Prostate gland (tissue), 2 donors: ENCODE results near the gene CDC25A. TPM values are rescaled to one million over a fixed set of nuclear protein-coding genes. Genes with fewer than 3 reads are reported as not detected.

Experiments
- DNase-seq: peaks from one replicate; pipeline ENCODE4 v3.0.0-alpha.2; 2019; ENCODE audit warnings: low spot score
- H3K27ac ChIP-seq, 2 donors: fragments of 200-600 bp; sonication (generic); 2 replicates each; pipeline ENCODE4 v1.5.1; 2017 to 2019
- H3K27me3 ChIP-seq: fragments of 200-600 bp; sonication (generic); replicated peaks from 2 replicates; pipeline ENCODE4 v1.5.1; 2019; ENCODE audit not compliant: insufficient read depth
- H3K36me3 ChIP-seq, 2 donors: fragments of 200-600 bp; sonication (generic); 1 replicate in 1 of 2; 2 replicates in 1 of 2; pipeline versions ENCODE4 v1.5.1 to v1.8.1; 2017 to 2019
- H3K4me1 ChIP-seq: fragments of 200-600 bp; sonication (generic); replicated peaks from 2 replicates; pipeline ENCODE4 v1.5.1; 2019
- H3K4me3 ChIP-seq, 2 donors: fragments of 200-600 bp; sonication (generic); 2 replicates each; pipeline ENCODE4 v1.5.1; 2017 to 2019
- H3K9me3 ChIP-seq: fragments of 200-600 bp; sonication (generic); 2 replicates; pipeline ENCODE4 v1.5.1; 2017
- POLR2A ChIP-seq: fragments of 450-650 bp; IDR thresholded peaks from one replicate; pipeline ENCODE4 v1.6.1; 2016; ENCODE audit warnings: antibody characterized with exemption, mild to moderate bottlenecking
- POLR2AphosphoS5 ChIP-seq: sonication (generic); formaldehyde crosslinking; IDR thresholded peaks from one replicate; pipeline ENCODE4 v1.6.1; 2017; ENCODE audit warnings: antibody characterized with exemption
- WGBS: methylation state at CpG from one replicate; pipeline ENCODE4 v1.1.5; 2018; 5-methylcytosine and 5-hydroxymethylcytosine counted together
- intact Hi-C: fragments of 100-400 bp; cut with DNase I; formaldehyde crosslinking; loops from one replicate; pipeline ENCODE4 v1.14.2; 2022
- total RNA-seq, 2 donors: library from RNA; depleted of rRNA; stranded (reverse); fragments of >200 nt; gene quantifications; one replicate each; pipeline ENCODE4 v1.1.0, GENCODE V29; 2016
- TF ChIP-seq, protein P1 (sequence below), 4 experiments: fragments of 200-600 bp in 2 of 4; fragments of 450-650 bp in 2 of 4; sonication (generic) in 2 of 4; IDR thresholded peaks; 1 replicate in 3 of 4; 2 replicates in 1 of 4; pipeline ENCODE4 v1.5.1; 2016 to 2019; ENCODE audit warnings: antibody characterized with exemption in 4 of 4, mild to moderate bottlenecking in 2 of 4, moderate library complexity in 2 of 4

CDC25A gene
- total RNA-seq, 2 donors from 2014 or later = 9.9 to 32.2 TPM

DNA sequence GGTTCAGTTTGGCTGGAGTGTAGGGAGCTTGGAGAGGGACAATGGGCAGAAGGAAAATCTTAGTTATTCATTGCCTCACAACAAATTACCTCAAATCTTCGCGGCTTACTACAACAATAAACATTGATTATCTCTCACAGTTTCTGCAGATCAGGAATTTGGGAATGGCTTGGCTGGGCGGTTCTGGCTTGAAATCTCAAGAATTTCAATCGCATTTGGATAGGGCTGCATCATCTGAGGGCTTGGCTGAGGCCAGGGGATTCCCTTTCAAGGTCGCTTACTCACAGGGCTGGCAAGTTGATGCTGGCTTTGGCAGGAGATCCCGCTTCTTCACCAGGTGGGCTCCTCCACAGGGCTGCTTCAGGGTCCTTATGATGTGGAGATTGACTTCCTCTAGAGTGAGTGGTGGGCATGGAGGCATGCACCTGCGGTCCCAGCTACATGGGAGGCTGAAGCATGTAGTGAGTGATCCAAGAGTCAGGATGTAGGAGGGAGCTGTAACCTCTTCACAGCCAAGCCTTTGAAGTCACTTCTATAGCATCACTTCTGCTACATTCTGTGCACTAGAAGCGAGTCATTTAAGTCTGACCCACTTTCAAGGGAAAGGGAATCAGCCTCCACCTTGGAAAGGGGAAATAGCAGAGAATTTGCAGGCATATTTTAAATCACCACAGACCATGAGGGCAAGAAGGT lies 63.1 kb downstream of the CDC25A start:
- no peak for DNase-seq
- H3K4me1 ChIP-seq = no peaks in the 10 kb centered on the region
- H3K36me3 ChIP-seq = no peaks in the 10 kb centered on the region
- TF ChIP-seq POLR2A = no peak
- TF ChIP-seq, protein P1, sequence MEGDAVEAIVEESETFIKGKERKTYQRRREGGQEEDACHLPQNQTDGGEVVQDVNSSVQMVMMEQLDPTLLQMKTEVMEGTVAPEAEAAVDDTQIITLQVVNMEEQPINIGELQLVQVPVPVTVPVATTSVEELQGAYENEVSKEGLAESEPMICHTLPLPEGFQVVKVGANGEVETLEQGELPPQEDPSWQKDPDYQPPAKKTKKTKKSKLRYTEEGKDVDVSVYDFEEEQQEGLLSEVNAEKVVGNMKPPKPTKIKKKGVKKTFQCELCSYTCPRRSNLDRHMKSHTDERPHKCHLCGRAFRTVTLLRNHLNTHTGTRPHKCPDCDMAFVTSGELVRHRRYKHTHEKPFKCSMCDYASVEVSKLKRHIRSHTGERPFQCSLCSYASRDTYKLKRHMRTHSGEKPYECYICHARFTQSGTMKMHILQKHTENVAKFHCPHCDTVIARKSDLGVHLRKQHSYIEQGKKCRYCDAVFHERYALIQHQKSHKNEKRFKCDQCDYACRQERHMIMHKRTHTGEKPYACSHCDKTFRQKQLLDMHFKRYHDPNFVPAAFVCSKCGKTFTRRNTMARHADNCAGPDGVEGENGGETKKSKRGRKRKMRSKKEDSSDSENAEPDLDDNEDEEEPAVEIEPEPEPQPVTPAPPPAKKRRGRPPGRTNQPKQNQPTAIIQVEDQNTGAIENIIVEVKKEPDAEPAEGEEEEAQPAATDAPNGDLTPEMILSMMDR (IDR thresholded peaks at IDR 0.05) = no peak
- TF ChIP-seq POLR2AphosphoS5 = no peak
- H3K9me3 ChIP-seq = no peaks in the 10 kb centered on the region
- no peak overlapping the region for H3K27ac ChIP-seq
- H3K27me3 ChIP-seq = no peaks in the 10 kb centered on the region
- 77% methylated on average over 8 of the region's 8 CpGs for WGBS
- no peak overlapping the region for H3K4me3 ChIP-seq
- intact Hi-C loops = no loop called here

DNA sequence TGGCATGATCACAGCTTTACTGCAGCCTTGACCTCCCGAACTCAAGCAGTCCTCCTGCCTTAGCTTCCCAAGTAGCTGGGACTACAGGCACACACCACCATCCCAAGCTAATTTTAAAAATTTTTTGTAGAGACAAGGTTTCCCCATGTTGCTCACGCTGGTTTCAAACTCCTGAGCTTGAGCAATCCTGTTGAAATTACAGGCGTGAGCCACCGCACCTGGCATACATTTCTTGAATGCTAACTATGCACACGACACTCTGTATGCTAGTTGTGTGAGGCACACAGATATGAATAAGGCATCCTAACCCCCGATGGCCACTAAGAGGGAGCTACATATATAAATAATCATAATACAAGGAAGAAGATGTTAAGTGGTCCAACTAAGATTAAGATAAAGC lies 64.9 kb downstream of the CDC25A start:
- no peaks in the 10 kb centered on the region for H3K9me3 ChIP-seq
- 91% methylated on average over 6 of the region's 6 CpGs for WGBS
- no peaks in the 10 kb centered on the region for H3K27me3 ChIP-seq
- no peak for DNase-seq
- intact Hi-C loops = no loop called here
- no peak overlapping the region for H3K27ac ChIP-seq
- H3K36me3 ChIP-seq = no peaks in the 10 kb centered on the region
- H3K4me3 ChIP-seq = no peak overlapping the region
- no peaks in the 10 kb centered on the region for H3K4me1 ChIP-seq
- TF ChIP-seq, protein P1 (IDR thresholded peaks at IDR 0.05) = no peak
- TF ChIP-seq POLR2A (no peak), POLR2AphosphoS5 (no peak)

DNA sequence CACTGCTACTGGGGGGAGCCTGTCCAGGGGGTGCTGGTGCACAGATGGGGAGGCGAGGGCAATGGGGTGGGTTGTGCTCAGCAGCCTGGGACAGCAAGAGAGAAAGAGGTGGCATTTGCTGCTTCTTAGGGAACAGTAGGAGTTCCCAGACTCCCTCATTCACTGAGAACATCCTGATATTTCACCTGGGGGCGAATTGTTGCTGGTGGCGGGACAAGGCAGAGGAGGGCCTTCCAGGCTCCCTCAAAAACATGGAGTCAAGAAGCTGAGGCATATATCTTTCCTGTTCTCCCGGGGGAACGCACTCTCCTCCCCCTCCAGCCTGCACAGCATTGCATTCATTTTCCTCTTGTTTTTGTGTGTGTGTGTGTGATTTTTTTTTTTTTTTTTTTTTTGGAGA lies 65.7 kb downstream of the CDC25A start:
- no peak for TF ChIP-seq POLR2AphosphoS5
- H3K27me3 ChIP-seq = no peaks in the 10 kb centered on the region
- no peaks in the 10 kb centered on the region for H3K9me3 ChIP-seq
- no peaks in the 10 kb centered on the region for H3K4me1 ChIP-seq
- intact Hi-C loops = no loop called here
- WGBS = 93% methylated on average over 5 of the region's 5 CpGs
- H3K36me3 ChIP-seq = no peaks in the 10 kb centered on the region
- no peak overlapping the region for H3K4me3 ChIP-seq
- no peak overlapping the region for H3K27ac ChIP-seq
- no peak for DNase-seq

DNA sequence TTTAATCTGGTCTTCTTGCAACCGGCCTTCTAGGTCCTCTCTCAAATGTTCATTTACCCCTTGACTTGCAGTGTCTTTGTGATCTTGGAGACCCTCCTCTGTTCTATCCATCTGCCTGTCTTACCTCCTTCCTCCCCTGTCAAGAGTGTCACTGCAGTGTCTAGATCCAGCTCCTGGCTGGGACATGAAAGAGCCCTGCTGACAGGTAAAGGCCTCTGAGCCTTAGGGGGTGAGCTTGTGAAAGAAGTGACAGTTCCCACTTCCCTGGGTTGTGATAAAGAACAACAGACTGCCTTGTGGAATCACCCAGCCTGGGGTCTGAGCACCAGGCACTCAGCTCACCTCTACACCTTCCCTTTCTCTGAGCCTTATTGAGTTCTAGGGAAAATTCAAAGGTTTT lies 68.0 kb downstream of the CDC25A start:
- intact Hi-C loops = no loop called here
- Histone ChIP-seq H3K4me3 (no peak overlapping the region), H3K36me3 (no peaks in the 10 kb centered on the region), H3K9me3 (no peaks in the 10 kb centered on the region), H3K27me3 (no peaks in the 10 kb centered on the region), H3K27ac (no peak overlapping the region), H3K4me1 (no peaks in the 10 kb centered on the region)
- DNase-seq = no peak
- 95% methylated on average over 1 of the region's 1 CpG for WGBS
- TF ChIP-seq POLR2AphosphoS5 = no peak
- TF ChIP-seq, protein P1 (IDR thresholded peaks at IDR 0.05) = no peak
- TF ChIP-seq POLR2A = no peak

DNA sequence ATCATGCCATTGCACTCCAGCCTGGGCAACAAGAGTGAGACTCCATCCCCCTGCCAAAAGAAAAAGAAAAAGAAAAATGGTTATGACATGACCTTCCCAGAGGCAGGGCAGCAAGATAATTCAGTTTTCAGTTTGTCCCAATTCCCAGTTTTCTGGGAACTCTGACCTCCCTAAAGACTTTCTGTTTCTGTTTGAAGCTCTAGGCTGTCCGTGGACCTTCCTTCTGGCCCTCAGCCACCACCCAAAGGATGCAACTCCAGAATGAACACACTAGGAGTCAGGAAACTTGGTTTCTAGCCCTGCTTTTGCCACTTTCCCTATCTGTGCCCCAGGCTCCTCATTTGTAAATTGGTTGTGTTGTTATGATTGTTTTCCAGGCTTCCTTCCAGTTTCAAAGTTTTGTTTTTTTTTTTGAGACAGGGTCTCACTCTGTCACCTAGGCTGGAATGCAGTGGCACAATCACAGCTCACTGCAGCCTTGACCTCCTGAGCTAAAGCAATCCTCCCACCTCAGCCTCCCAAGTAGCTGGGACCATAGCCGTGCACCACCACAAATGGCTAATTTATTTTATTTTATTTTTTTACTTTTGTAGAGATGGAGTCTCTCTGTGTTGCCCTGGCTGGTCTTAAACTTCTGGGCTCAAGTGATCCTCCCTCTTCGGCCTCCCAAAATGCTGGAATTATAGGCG lies 68.6 kb downstream of the CDC25A start:
- peak overlapping the region in 1 of 2 donors; percentile 31 for H3K27ac ChIP-seq
- H3K9me3 ChIP-seq = no peaks in the 10 kb centered on the region
- TF ChIP-seq, protein P1 (IDR thresholded peaks at IDR 0.05) = no peak
- TF ChIP-seq POLR2AphosphoS5 = no peak
- no peak for TF ChIP-seq POLR2A
- no peaks in the 10 kb centered on the region for H3K27me3 ChIP-seq
- no peaks in the 10 kb centered on the region for H3K36me3 ChIP-seq
- 72% methylated on average over 4 of the region's 4 CpGs for WGBS
- intact Hi-C loops = no loop called here
- no peak for DNase-seq
- no peaks in the 10 kb centered on the region for H3K4me1 ChIP-seq
- H3K4me3 ChIP-seq = no peak overlapping the region
